NT2/D1 (cell line): ENCODE results near the gene CD58.

Experiments
- YY1 ChIP-seq: IDR thresholded peaks from 2 replicates; pipeline ENCODE4 v1.6.1; 2011; ENCODE audit not compliant: insufficient read length, insufficient read depth
- ZNF274 ChIP-seq: IDR thresholded peaks from 2 replicates; pipeline ENCODE4 v1.6.1; 2011; ENCODE audit warnings: mild to moderate bottlenecking, low read depth, low read length

- TF ChIP-seq YY1 (no peak), ZNF274 (no peak)
Measured at GRCh38 chr1:116465845-116466685, 104.8 kb downstream of the CD58 start.
